NCI-H1092 (cell line): ENCODE data around the gene MBD3L2B.
"Not testable (repeated sequence)": the region's sequence is repeated elsewhere in the genome, so short reads cannot be mapped to it uniquely, and the experiment has no call there.

Experiments
- DNase-seq: peaks from one replicate; lab custom pipeline; 2025; lab: John Stamatoyannopoulos, UW

MBD3L2B gene

GRCh38 chr19:7021331-7021730 lies at the start of gene MBD3L2B:
Gene MBD3L2B, minus strand, starts transcription at chr19:7021431. Its CDS starts 34 bp downstream, at chr19:7021397.
- DNase-seq, result not testable (repeated sequence)

- DNase-seq, result no peak
Measured at GRCh38 chr19:7069904-7070226, 48.6 kb upstream of the MBD3L2B start.

- peak; percentile 93 for DNase-seq
Measured at GRCh38 chr19:7069042-7069903, 48.0 kb upstream of the MBD3L2B start, which contains the start of gene ZNF557. Gene ZNF557, plus strand, starts transcription at chr19:7069703. Its CDS starts 5,372 bp downstream, at chr19:7075075.

- no peak for DNase-seq
Measured at GRCh38 chr19:7068599-7068998, 47.4 kb upstream of the MBD3L2B start.

GRCh38 chr19:7067716-7068115 lies 46.5 kb upstream of the MBD3L2B start:
- no peak for DNase-seq

GRCh38 chr19:7067122-7067521 lies 45.9 kb upstream of the MBD3L2B start:
- peak; percentile 34 for DNase-seq

- DNase-seq, result no peak
Measured at GRCh38 chr19:7063764-7064418, 42.7 kb upstream of the MBD3L2B start.

- DNase-seq, result no peak
Measured at GRCh38 chr19:7063339-7063738, 42.1 kb upstream of the MBD3L2B start.

- DNase-seq, result not testable (repeated sequence)
Measured at GRCh38 chr19:7059977-7060376, 38.7 kb upstream of the MBD3L2B start.

GRCh38 chr19:7058576-7058975 lies 37.3 kb upstream of the MBD3L2B start, which contains the start of gene MBD3L3:
Gene MBD3L3, minus strand, starts transcription at chr19:7058676. Its CDS starts 71 bp downstream, at chr19:7058605.
- not testable (repeated sequence) for DNase-seq

- DNase-seq, result not testable (repeated sequence)
Measured at GRCh38 chr19:7056371-7056770, 35.1 kb upstream of the MBD3L2B start.

GRCh38 chr19:7055679-7056078 lies 34.4 kb upstream of the MBD3L2B start:
- DNase-seq, result not testable (repeated sequence)

GRCh38 chr19:7054635-7055368 lies 33.6 kb upstream of the MBD3L2B start:
- not testable (repeated sequence) for DNase-seq

- DNase-seq, result not testable (repeated sequence)
Measured at GRCh38 chr19:7052896-7053295, 31.7 kb upstream of the MBD3L2B start.

GRCh38 chr19:7051421-7051820 lies 30.2 kb upstream of the MBD3L2B start:
- not testable (repeated sequence) for DNase-seq

- not testable (repeated sequence) for DNase-seq
Measured at GRCh38 chr19:7049021-7049420, 27.8 kb upstream of the MBD3L2B start, which contains the start of gene MBD3L2. Gene MBD3L2, plus strand, starts transcription at chr19:7049321. Its CDS starts 53 bp downstream, at chr19:7049374.

- not testable (repeated sequence) for DNase-seq
Measured at GRCh38 chr19:7041563-7041962, 20.3 kb upstream of the MBD3L2B start.

GRCh38 chr19:7040079-7040478 lies 18.8 kb upstream of the MBD3L2B start, which contains the start of gene MBD3L4:
Gene MBD3L4, minus strand, starts transcription at chr19:7040179. Its CDS starts 35 bp downstream, at chr19:7040144.
- DNase-seq, result not testable (repeated sequence)

- not testable (repeated sequence) for DNase-seq
Measured at GRCh38 chr19:7030278-7030677, 9.0 kb upstream of the MBD3L2B start, which contains the start of gene MBD3L5. Gene MBD3L5, plus strand, starts transcription at chr19:7030578. Its CDS starts 34 bp downstream, at chr19:7030612.

- DNase-seq, result not testable (repeated sequence)
Measured at GRCh38 chr19:7028790-7029189, 7.6 kb upstream of the MBD3L2B start.

- no peak for DNase-seq
Measured at GRCh38 chr19:7018828-7019227, 2.4 kb downstream of the MBD3L2B start.

GRCh38 chr19:7013678-7014077 lies 7.6 kb downstream of the MBD3L2B start:
- DNase-seq, result no peak
